ENCODE results near the gene ACOT12.
"Not testable (repeated sequence)": the region's sequence is repeated elsewhere in the genome, so short reads cannot be mapped to it uniquely, and the experiment has no call there.

The ACOT12 gene

DNA sequence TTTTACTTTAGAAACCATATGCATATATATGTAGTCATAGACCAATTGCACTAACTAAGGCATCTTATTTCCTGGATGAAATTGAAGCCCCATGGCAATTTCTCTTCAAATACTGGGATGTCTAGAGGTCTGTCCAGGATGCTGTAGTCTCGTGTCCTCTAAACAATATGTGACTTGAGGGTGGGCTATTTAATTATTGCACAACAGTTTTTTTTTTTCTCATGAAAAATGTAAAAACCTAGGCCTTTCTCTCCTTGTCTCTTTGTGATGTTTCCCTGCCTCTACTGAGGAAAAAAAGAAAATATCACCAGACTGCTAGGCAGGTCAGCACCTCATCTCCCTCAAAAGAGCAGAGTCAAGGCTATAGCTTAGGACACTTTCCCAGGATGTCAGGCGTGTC lies 58.0 kb downstream of the ACOT12 start:
- DNase-seq = no peak

GRCh38 chr5:81334304-81335061 lies 59.5 kb downstream of the ACOT12 start:
- DNase-seq = no peak

GRCh38 chr5:81326554-81326953 lies 67.4 kb downstream of the ACOT12 start:
- DNase-seq = no peak

DNA sequence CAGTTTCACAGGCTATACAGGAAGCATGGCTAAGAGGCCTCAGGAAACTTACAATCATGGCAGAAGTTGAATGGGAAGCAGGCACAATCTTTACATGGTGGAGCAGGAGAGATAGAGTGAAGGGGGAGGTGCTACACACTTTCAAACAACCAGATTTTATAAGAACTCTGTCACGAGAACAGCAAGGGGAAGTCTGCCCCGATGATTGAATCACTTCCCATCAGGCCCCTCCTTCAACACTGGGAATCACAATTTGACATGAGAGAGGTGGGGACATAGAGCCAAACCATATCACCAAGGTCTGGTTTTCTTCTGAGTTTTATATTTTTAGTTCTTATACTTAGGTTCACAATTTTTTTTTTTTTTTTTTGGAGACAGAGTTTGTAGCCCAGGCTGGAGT lies 76.4 kb downstream of the ACOT12 start:
- DNase-seq = no peak

GRCh38 chr5:81316571-81316970 lies 77.4 kb downstream of the ACOT12 start:
- DNase-seq = no peak

GRCh38 chr5:81315830-81316229 lies 78.1 kb downstream of the ACOT12 start:
- DNase-seq = no peak

DNA sequence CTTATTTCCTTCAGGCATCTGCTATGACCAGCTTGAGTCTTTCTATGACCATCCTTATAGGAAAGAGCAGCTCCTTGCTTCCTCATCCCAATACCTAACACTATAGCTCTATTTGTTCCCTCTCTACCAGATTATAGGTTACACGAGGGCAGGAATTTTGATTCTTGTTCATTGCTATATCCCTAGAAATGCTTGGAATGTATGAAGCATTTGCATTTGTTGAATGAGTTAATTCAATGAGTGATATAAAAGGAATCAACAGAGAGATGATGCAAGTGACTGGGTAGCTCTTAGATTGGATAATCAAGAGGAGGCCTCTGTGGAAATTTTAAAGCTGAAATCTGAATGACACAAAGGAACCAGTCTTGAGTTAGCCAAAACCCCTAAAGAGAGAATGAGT lies 78.6 kb downstream of the ACOT12 start:
- no peak for DNase-seq

GRCh38 chr5:81314581-81314980 lies 79.4 kb downstream of the ACOT12 start:
- DNase-seq = no peak

DNA sequence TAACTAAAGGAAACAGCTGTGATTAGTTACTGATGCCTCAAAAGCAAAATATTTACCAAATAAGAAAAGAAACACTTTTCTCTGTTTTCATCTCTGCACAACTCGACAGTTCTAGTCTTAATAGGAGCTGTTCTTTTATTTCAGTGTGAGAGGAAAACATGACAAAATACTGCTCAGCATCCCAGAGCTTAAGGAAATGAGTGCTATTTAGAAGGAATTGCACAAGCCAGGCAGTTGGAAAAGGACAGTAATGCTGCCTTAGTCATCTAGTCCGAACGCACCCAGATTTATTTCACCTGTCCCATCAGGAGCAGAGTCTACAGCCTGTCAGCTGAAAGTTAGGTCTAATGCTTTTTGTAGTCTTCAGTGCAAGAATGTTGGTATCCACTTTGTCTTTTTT lies 80.2 kb downstream of the ACOT12 start:
- DNase-seq = no peak

- no peak for DNase-seq
Observed at GRCh38 chr5:81313278-81313677, 80.7 kb downstream of the ACOT12 start.

GRCh38 chr5:81310402-81311063 lies 83.4 kb downstream of the ACOT12 start:
- DNase-seq = no peak

DNA sequence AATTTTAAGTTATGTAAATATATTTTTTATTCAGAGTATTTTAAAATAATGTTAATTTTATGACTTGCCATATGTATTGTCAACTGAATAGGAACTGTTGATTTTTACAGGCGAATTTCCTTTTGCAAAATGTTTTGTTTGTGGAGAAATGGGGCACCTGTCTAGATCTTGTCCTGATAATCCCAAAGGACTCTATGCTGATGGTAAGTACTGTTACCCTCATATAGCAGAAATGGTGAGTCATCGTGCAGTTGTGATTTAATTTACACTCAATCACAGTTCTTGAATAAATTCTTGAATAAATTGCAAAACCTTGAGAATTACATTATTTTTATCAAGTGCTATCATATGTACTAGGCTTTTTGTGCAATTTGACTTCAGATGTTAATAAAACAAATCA lies 85.1 kb downstream of the ACOT12 start:
- no peak for DNase-seq

GRCh38 chr5:81305785-81306184 lies 88.1 kb downstream of the ACOT12 start:
- DNase-seq = no peak

- no peak for DNase-seq
Observed at GRCh38 chr5:81303563-81303962, 90.4 kb downstream of the ACOT12 start.

- DNase-seq = no peak
Observed at GRCh38 chr5:81302596-81302995, 91.3 kb downstream of the ACOT12 start.

- DNase-seq = peak; percentile 88
Observed at GRCh38 chr5:81301271-81302015, 92.5 kb downstream of the ACOT12 start, which contains the start of gene ZCCHC9. TSS of gene ZCCHC9 (plus strand) at chr5:81301587. CDS start at chr5:81304758, 3,171 bp downstream.

- no peak for DNase-seq
Observed at GRCh38 chr5:81300921-81301270, 93.0 kb downstream of the ACOT12 start.

GRCh38 chr5:81297531-81297930 lies 96.4 kb downstream of the ACOT12 start:
- DNase-seq = no peak

- DNase-seq = not testable (repeated sequence)
Observed at GRCh38 chr5:81294021-81294420, 99.9 kb downstream of the ACOT12 start.

DNA sequence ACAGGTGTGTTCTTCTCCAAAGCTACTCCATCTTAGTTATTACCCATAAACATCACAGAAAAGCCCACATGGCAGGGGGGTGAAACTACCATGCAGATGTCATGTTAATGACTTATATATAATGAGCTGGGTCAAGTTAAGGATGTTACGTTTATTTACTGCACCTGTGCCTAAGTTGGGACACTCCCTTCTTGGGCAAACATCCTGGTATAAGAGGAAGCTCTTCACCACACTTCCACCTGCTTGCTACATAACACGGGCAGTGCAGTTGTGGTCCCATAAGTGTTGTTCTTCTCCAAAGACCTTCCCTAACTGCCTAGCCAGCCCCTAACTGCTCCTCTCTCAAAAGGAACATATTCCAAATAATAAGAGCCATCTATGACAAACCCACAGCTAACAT lies 101.8 kb downstream of the ACOT12 start:
- no peak for DNase-seq

GRCh38 chr5:81290146-81290545 lies 103.8 kb downstream of the ACOT12 start:
- no peak for DNase-seq

DNA sequence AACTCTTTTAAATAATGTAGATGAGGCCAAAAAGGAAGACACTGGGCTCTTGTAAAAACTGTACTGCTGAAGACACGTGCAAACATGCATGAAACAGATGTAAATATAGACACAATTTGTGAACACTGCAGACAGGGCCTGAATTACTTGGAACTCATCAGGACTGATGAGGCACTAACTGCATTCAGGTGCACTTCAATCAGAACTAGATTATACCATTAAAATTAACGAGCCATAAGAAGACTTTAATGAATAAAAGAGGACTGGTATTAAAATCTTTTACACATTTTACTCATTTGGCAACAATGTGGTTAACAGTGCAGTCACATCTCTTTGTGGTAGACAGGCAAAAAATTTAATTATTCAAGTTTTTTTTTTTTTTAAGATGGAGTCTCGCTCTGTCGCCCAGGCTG lies 105.9 kb downstream of the ACOT12 start:
- DNase-seq = no peak

- no peak for DNase-seq
Observed at GRCh38 chr5:81286059-81286617, 107.8 kb downstream of the ACOT12 start.

DNA sequence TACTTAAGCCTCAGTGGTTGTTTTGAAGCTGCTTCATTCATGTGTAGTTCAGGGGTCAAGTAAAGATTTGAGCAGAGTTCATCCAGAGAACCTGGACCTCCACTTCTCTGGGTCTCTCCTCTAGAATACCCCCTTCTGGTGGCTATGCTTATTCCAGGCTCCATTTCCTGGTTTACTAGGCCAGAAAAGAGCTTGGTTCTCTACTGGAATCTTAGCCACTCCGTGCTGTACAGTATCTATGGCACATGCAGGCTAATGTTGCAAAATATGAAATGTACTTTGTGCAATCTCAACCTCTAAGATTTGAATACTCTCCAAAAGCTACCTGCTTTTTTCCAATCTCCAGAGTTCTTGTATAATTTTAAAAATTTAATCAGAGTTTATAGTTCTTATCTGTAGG lies 110.0 kb downstream of the ACOT12 start:
- no peak for DNase-seq
